BLaER1 treated with 17β-estradiol and CSF1 and Interleukin-3, amounts not matched to agents 10 nM and 100 nM (cell line): Measurements from ENCODE around the gene EGFL6.

Experiments
- H3K27ac ChIP-seq, 11 experiments: shearing (Covaris generic); formaldehyde crosslinking; 2 replicates each; pipeline ENCODE4 v1.8.1; 2022
- H3K27me3 ChIP-seq, 11 experiments: shearing (Covaris generic); formaldehyde crosslinking; 2 replicates each; pipeline ENCODE4 v1.8.1; 2022
- H3K36me3 ChIP-seq, 11 experiments: shearing (Covaris generic); formaldehyde crosslinking; 2 replicates each; pipeline ENCODE4 v1.8.1; 2022
- H3K4me1 ChIP-seq, 10 experiments: shearing (Covaris generic); formaldehyde crosslinking; 2 replicates each; pipeline ENCODE4 v1.8.1; 2022
- H3K4me2 ChIP-seq, 11 experiments: shearing (Covaris generic); formaldehyde crosslinking; 2 replicates each; pipeline ENCODE4 v1.8.1; 2022
- H3K4me3 ChIP-seq, 10 experiments: shearing (Covaris generic); formaldehyde crosslinking; 2 replicates each; pipeline ENCODE4 v1.8.1; 2022
- H3K9ac ChIP-seq, 11 experiments: shearing (Covaris generic); formaldehyde crosslinking; 2 replicates each; pipeline ENCODE4 v1.8.1; 2022
- H3K9me3 ChIP-seq, 11 experiments: shearing (Covaris generic); formaldehyde crosslinking; replicated peaks in 1 of 11; 2 replicates each; pipeline ENCODE4 v1.8.1; 2022
- H4K20me1 ChIP-seq, 11 experiments: shearing (Covaris generic); formaldehyde crosslinking; 2 replicates each; pipeline ENCODE4 v1.8.1; 2022
- Cebpa-rat ChIP-seq, 11 experiments: shearing (Covaris generic); IDR thresholded peaks; 2 replicates each; pipeline ENCODE4 v1.8.1; 2022

Gene EGFL6

DNA sequence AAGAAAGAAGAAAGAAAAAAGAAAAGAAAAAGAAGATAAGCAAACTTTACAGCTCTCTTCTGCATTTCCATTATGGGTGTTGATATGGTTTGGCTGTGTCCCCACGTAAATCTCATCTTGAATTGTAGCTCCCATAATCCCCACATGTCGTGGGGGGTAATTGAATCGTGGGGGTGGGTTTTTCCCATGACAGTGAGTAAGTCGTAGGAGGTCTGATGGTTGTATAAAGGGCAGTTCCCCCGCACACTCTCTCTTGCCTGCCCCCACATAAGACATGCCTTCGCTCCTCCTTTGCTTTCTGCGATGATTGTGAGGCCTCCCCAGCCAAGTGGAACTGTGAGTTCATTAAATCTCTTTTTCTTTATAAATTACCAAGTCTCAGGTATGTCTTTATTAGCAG lies 112.2 kb downstream of the EGFL6 start:
- peaks cover 0 to 29% (median 0%) of the 10 kb centered on the region in 10 experiments; a peak in 5 of 20 replicates for H3K4me1 ChIP-seq
- H3K27ac ChIP-seq, result no peak overlapping the region
- H3K36me3 ChIP-seq, result no peaks in the 10 kb centered on the region
- no peak overlapping the region for H3K4me3 ChIP-seq
- peaks cover 0 to 5% (median 0%) of the 10 kb centered on the region in 11 experiments; a peak in 3 of 22 replicates for H4K20me1 ChIP-seq
- H3K4me2 ChIP-seq, result no peak overlapping the region
- no peak overlapping the region for H3K9ac ChIP-seq
- peaks cover 68 to 78% (median 74%) of the 10 kb centered on the region in 11 experiments for H3K27me3 ChIP-seq
- TF ChIP-seq Cebpa-rat (IDR thresholded peaks at IDR 0.05), result no peak
- peaks cover 0 to 32% (median 7%) of the 10 kb centered on the region in 11 experiments; a peak in 10 of 22 replicates for H3K9me3 ChIP-seq
